SK-N-SH (cell line): ENCODE measurements around the gene ROBO1.

Experiments used
- CTCF ChIP-seq: fragments of 200-600 bp; sonication (generic); IDR thresholded peaks from 2 replicates; pipeline ENCODE4 v1.6.1; 2017; ENCODE audit warnings: antibody characterized with exemption, mild to moderate bottlenecking, moderate library complexity
- ELF1 ChIP-seq: IDR thresholded peaks from 2 replicates; pipeline ENCODE4 v1.4.0; 2012
- EP300 ChIP-seq, 2 experiments: IDR thresholded peaks; 2 replicates each; pipeline versions ENCODE4 v1.4.0 to v1.6.1; 2012; ENCODE audit warnings: borderline replicate concordance in 1 of 2, low read depth in 1 of 2, low read length in 1 of 2
- NRF1 ChIP-seq: IDR thresholded peaks from 2 replicates; pipeline ENCODE4 v1.6.1; 2012; ENCODE audit warnings: low read depth, mild to moderate bottlenecking, low read length
- POLR2AphosphoS5 ChIP-seq: IDR thresholded peaks from 2 replicates; pipeline ENCODE4 v1.6.1; 2012; ENCODE audit warnings: low read depth, low read length
- REST ChIP-seq: IDR thresholded peaks from 2 replicates; pipeline ENCODE4 v1.6.1; 2012; ENCODE audit warnings: mild to moderate bottlenecking, low read depth, low read length, moderate library complexity
- SMC3 ChIP-seq: IDR thresholded peaks from 2 replicates; pipeline ENCODE4 v1.6.1; 2012; ENCODE audit warnings: low read depth, low read length, improper control_type of control experiment
- TEAD4 ChIP-seq: IDR thresholded peaks from 2 replicates; pipeline ENCODE4 v1.4.0; 2012; ENCODE audit warnings: mild to moderate bottlenecking, borderline replicate concordance; ENCODE audit not compliant: insufficient read depth

GRCh38 chr3:78969483-78969882 is 798.3 kb downstream of the ROBO1 start:
- no peak for TF ChIP-seq CTCF
- no peak for TF ChIP-seq SMC3
- TF ChIP-seq NRF1 = no peak
- no peak for TF ChIP-seq REST
- TF ChIP-seq TEAD4 = no peak
- peak in 1 of 2 experiments; percentile 52; a peak in 1 of 4 replicates for TF ChIP-seq EP300 (IDR thresholded peaks at IDR 0.05; ENCODE audit: borderline replicate concordance in 1 of 2, low read depth in 1 of 2, low read length in 1 of 2)
- TF ChIP-seq ELF1 = no peak
- no peak for TF ChIP-seq POLR2AphosphoS5
